Caco-2 (cell line): ENCODE results near the gene SNX25. TPM values are rescaled to one million over a fixed set of nuclear protein-coding genes. Genes with fewer than 3 reads are reported as not detected.

Source experiments
- BruUV-seq: library from RNA; stranded (reverse); fragments of 400-500 nt; replicated peaks from 2 replicates; lab custom pipeline; 2021; lab: Mats Ljungman, UMichigan
- CTCF ChIA-PET: fragments of 300-600 bp; sonication (Branson Sonifier 250); formaldehyde crosslinking; loops from one replicate; lab custom pipeline; 2022; ENCODE audit warnings: antibody characterized with exemption; lab: Charles Lee
- POLR2A ChIA-PET: fragments of 300-600 bp; sonication (Branson Sonifier 250); formaldehyde crosslinking; loops from one replicate; lab custom pipeline; 2022; ENCODE audit warnings: antibody characterized with exemption; lab: Charles Lee
- DNase-seq, 2 experiments: peaks; one replicate each; pipeline versions ENCODE4 v3.0.0 to v3.0.0-alpha.2; 2020 to 2022
- H3K27me3 ChIP-seq: replicated peaks from 2 replicates; pipeline ENCODE4 v1.6.0; 2011; ENCODE audit warnings: low read length; ENCODE audit not compliant: control insufficient read depth, insufficient read depth
- H3K36me3 ChIP-seq: 2 replicates; pipeline ENCODE4 v1.5.1; 2011; ENCODE audit warnings: low read length; ENCODE audit not compliant: control insufficient read depth, insufficient read depth
- H3K4me1 ChIP-seq: fragments of 250-450 bp; sonication (Bioruptor Pico); 2 replicates; pipeline ENCODE4 v1.5.1; 2020; ENCODE audit warnings: mild to moderate bottlenecking
- H3K4me3 ChIP-seq: 2 replicates; pipeline ENCODE4 v1.5.1; 2011; ENCODE audit warnings: low read depth, mild to moderate bottlenecking, control low read depth, low read length
- H3K9me3 ChIP-seq: fragments of 250-450 bp; sonication (Bioruptor Pico); 2 replicates; pipeline ENCODE4 v1.5.1; 2020; ENCODE audit warnings: mild to moderate bottlenecking, moderate library complexity
- H3K27ac Mint-ChIP-seq: one replicate; pipeline ENCODE4 v1.8.0; 2022; ENCODE audit warnings: mixed read lengths; ENCODE audit not compliant: unreplicated experiment
- H3K27me3 Mint-ChIP-seq: one replicate; pipeline ENCODE4 v1.8.0; 2022; ENCODE audit warnings: mixed read lengths; ENCODE audit not compliant: insufficient read depth, unreplicated experiment
- H3K36me3 Mint-ChIP-seq: one replicate; pipeline ENCODE4 v1.8.0; 2022; ENCODE audit warnings: mild to moderate bottlenecking, mixed read lengths; ENCODE audit not compliant: insufficient read depth, unreplicated experiment
- H3K4me1 Mint-ChIP-seq: one replicate; pipeline ENCODE4 v1.8.0; 2022; ENCODE audit warnings: low read depth, mixed read lengths; ENCODE audit not compliant: unreplicated experiment
- H3K4me3 Mint-ChIP-seq: one replicate; pipeline ENCODE4 v1.8.0; 2022; ENCODE audit warnings: mild to moderate bottlenecking, moderate library complexity, mixed read lengths; ENCODE audit not compliant: unreplicated experiment
- H3K9me3 Mint-ChIP-seq: one replicate; pipeline ENCODE4 v1.8.0; 2022; ENCODE audit warnings: mixed read lengths; ENCODE audit not compliant: unreplicated experiment
- CTCF ChIP-seq, 2 experiments: fragments of 200-600 bp in 1 of 2; IDR thresholded peaks; 1 replicate in 1 of 2; 2 replicates in 1 of 2; pipeline versions ENCODE4 v1.5.1 to v1.8.0; 2011 to 2022; ENCODE audit warnings: antibody characterized with exemption in 1 of 2, control low read depth in 1 of 2, inconsistent platforms in 1 of 2, low read depth in 1 of 2, low read length in 1 of 2, mild to moderate bottlenecking in 1 of 2, moderate library complexity in 1 of 2; ENCODE audit not compliant: insufficient read depth in 1 of 2, severe bottlenecking in 1 of 2, unreplicated experiment in 1 of 2
- intact Hi-C: fragments of 100-400 bp; cut with micrococcal nuclease; formaldehyde crosslinking; loops from one replicate; pipeline ENCODE4 v1.10.0; 2022; ENCODE audit not compliant: unreplicated experiment
- total RNA-seq: library from RNA; stranded (reverse); gene quantifications from 2 replicates; pipeline ENCODE4 v1.2.3, GENCODE V29; 2022

The SNX25 gene
- total RNA-seq, 1 experiment from 2014 or later: 9.3 TPM

- Mint-ChIP-seq H3K9me3 (no peaks in the 10 kb centered on the region), H3K4me3 (no peak overlapping the region), H3K27ac (no peak overlapping the region), H3K4me1 (no peaks in the 10 kb centered on the region), H3K36me3 (no peaks in the 10 kb centered on the region), H3K27me3 (no peaks in the 10 kb centered on the region)
- BruUV-seq: no TSS peak
- intact Hi-C loops: no loop called here
- no peak for DNase-seq
- TF ChIP-seq CTCF (IDR thresholded peaks at IDR 0.05; ENCODE audit: insufficient read depth in 1 of 2, low read depth in 1 of 2, low read length in 1 of 2, severe bottlenecking in 1 of 2, unreplicated experiment in 1 of 2): no peak
- H3K36me3 ChIP-seq: peaks cover under 1% of the 10 kb centered on the region; the same call in 1 of the 2 replicates
- POLR2A ChIA-PET: no interaction called here
- H3K27me3 ChIP-seq: no peaks in the 10 kb centered on the region
- H3K9me3 ChIP-seq: no peaks in the 10 kb centered on the region
- H3K4me1 ChIP-seq: no peaks in the 10 kb centered on the region
- CTCF ChIA-PET: no interaction called here
- no peak overlapping the region for H3K4me3 ChIP-seq
These were observed 52.5 kb downstream of the SNX25 start for GRCh38 chr4:185261946-185262345.

DNA sequence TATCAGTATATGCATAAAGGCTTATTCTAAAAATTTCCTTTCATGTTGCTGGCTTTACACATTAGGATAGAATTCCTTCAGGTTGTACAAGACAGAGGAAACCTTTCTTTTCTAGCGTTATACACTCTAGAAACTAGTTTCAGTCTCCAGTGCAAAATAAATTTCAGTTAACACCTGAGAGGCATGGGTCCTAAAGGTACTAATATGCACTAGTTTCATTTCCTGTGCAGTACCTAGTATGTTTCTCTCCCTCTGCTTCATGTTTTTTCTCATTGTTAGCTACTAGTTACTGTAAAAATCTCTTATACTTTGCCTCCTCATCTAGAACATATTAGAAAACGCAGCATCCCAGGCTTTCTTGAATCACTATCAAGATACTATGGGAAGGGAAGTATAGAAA is 54.0 kb downstream of the SNX25 start:
- H3K27ac Mint-ChIP-seq: no peak overlapping the region
- no peaks in the 10 kb centered on the region for H3K9me3 Mint-ChIP-seq
- H3K4me1 Mint-ChIP-seq: peaks cover 5% of the 10 kb centered on the region
- no peaks in the 10 kb centered on the region for H3K9me3 ChIP-seq
- BruUV-seq: no TSS peak
- no peaks in the 10 kb centered on the region for H3K27me3 Mint-ChIP-seq
- CTCF ChIA-PET: no interaction called here
- peaks cover 1% of the 10 kb centered on the region; the same call in 1 of the 2 replicates for H3K36me3 ChIP-seq
- intact Hi-C loops: no loop called here
- no peak for TF ChIP-seq CTCF (IDR thresholded peaks at IDR 0.05; ENCODE audit: insufficient read depth in 1 of 2, low read depth in 1 of 2, low read length in 1 of 2, severe bottlenecking in 1 of 2, unreplicated experiment in 1 of 2)
- H3K4me3 ChIP-seq: no peak overlapping the region
- POLR2A ChIA-PET: no interaction called here
- no peaks in the 10 kb centered on the region for H3K27me3 ChIP-seq
- no peak for DNase-seq
- H3K4me3 Mint-ChIP-seq: no peak overlapping the region
- H3K4me1 ChIP-seq: peaks cover under 1% of the 10 kb centered on the region; the same call in 1 of the 2 replicates
- no peaks in the 10 kb centered on the region for H3K36me3 Mint-ChIP-seq

DNA sequence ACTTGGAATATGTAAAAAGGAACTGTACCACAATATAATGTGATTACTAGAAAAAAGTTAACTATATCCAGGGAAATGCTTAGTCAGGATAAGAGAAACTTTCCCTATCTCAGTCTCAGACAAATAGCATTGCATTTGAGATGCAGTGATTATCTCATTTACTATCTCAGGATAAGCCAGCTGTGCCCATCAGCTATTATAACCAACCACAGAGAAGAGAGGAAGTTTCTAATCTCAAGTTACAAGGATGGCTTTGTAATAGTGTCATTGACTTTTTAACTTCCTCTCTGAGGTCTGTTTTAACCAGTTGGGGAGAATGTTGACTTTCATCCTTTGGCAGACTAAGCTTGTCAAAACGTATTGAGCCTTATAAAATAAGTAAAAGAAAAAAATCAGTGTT is 56.5 kb downstream of the SNX25 start:
- no peaks in the 10 kb centered on the region for H3K36me3 Mint-ChIP-seq
- no peak overlapping the region for H3K27ac Mint-ChIP-seq
- intact Hi-C loops: loop anchor here (5.0 kb wide), 1 partner anchor 39 kb away; no protein-coding TSS in a partner anchor
- H3K4me3 Mint-ChIP-seq: no peak overlapping the region
- H3K4me3 ChIP-seq: no peak overlapping the region
- peaks cover 20% of the 10 kb centered on the region for H3K4me1 Mint-ChIP-seq
- H3K4me1 ChIP-seq: peaks cover 18% of the 10 kb centered on the region
- TF ChIP-seq CTCF (IDR thresholded peaks at IDR 0.05; ENCODE audit: insufficient read depth in 1 of 2, low read depth in 1 of 2, low read length in 1 of 2, severe bottlenecking in 1 of 2, unreplicated experiment in 1 of 2): no peak
- no peaks in the 10 kb centered on the region for H3K27me3 Mint-ChIP-seq
- BruUV-seq: no TSS peak
- H3K36me3 ChIP-seq: peaks cover 1% of the 10 kb centered on the region; the same call in 1 of the 2 replicates
- POLR2A ChIA-PET: no interaction called here
- H3K9me3 Mint-ChIP-seq: no peaks in the 10 kb centered on the region
- CTCF ChIA-PET: no interaction called here
- no peaks in the 10 kb centered on the region for H3K9me3 ChIP-seq
- no peaks in the 10 kb centered on the region for H3K27me3 ChIP-seq
- no peak for DNase-seq
